Thymus (tissue), 11 donors: Measurements from ENCODE around the gene ZSWIM5. TPM values are rescaled to one million over a fixed set of nuclear protein-coding genes. Genes with fewer than 3 reads are reported as not detected.
"Not testable (repeated sequence)": the region's sequence is repeated elsewhere in the genome, so short reads cannot be mapped to it uniquely, and the experiment has no call there.

ENCODE experiments used
- DNase-seq, 9 donors: peaks; one replicate each; pipeline ENCODE4 v3.0.0-alpha.2; 2013; ENCODE audit warnings: low spot score in 9 of 9, low read depth in 6 of 9, missing footprints in 1 of 9
- H3K27ac ChIP-seq, 2 donors: one replicate each; pipeline ENCODE4 v1.5.1; 2013; ENCODE audit warnings: control low read depth in 1 of 2, low read depth in 1 of 2, low read length in 1 of 2, mild to moderate bottlenecking in 1 of 2, moderate library complexity in 1 of 2
- H3K27me3 ChIP-seq, 2 donors: one replicate each; pipeline ENCODE4 v1.5.1; 2013; ENCODE audit warnings: low read length in 1 of 2; ENCODE audit not compliant: control insufficient read depth in 2 of 2, insufficient read depth in 1 of 2
- H3K36me3 ChIP-seq, 2 donors: one replicate each; pipeline ENCODE4 v1.5.1; 2013; ENCODE audit warnings: low read length in 1 of 2, mild to moderate bottlenecking in 1 of 2, moderate library complexity in 1 of 2; ENCODE audit not compliant: control insufficient read depth in 2 of 2, insufficient read depth in 2 of 2
- H3K4me1 ChIP-seq, 2 donors: one replicate each; pipeline ENCODE4 v1.5.1; 2013; ENCODE audit warnings: low read length in 2 of 2; ENCODE audit not compliant: control insufficient read depth in 2 of 2, insufficient read depth in 2 of 2
- H3K4me3 ChIP-seq, 2 donors: one replicate each; pipeline ENCODE4 v1.5.1; 2013; ENCODE audit warnings: low read length in 2 of 2, control low read depth in 1 of 2, mild to moderate bottlenecking in 1 of 2
- H3K9me3 ChIP-seq, 2 donors: one replicate each; pipeline ENCODE4 v1.5.1; 2013; ENCODE audit warnings: low read length in 1 of 2, mild to moderate bottlenecking in 1 of 2; ENCODE audit not compliant: control insufficient read depth in 2 of 2, insufficient read depth in 1 of 2
- WGBS: extraction: QIAGEN DNeasy Blood & Tissue Kit; methylation state at CpG from one replicate; pipeline ENCODE4 v1.1.7; 2013; 5-methylcytosine and 5-hydroxymethylcytosine counted together
- polyA plus RNA-seq: library from polyadenylated mRNA; stranded (reverse); fragments of 200-250 nt; gene quantifications from one replicate; pipeline ENCODE4 v1.2.3, GENCODE V29; 2013
- total RNA-seq: library from RNA; stranded (reverse); fragments of 120-200 nt; gene quantifications from one replicate; pipeline ENCODE4 v1.2.4, GENCODE V29; 2013
- donor health status: healthy.

Gene ZSWIM5
- total and polyA plus RNA-seq, 2 donors = 0.24 to 0.39 TPM

DNA sequence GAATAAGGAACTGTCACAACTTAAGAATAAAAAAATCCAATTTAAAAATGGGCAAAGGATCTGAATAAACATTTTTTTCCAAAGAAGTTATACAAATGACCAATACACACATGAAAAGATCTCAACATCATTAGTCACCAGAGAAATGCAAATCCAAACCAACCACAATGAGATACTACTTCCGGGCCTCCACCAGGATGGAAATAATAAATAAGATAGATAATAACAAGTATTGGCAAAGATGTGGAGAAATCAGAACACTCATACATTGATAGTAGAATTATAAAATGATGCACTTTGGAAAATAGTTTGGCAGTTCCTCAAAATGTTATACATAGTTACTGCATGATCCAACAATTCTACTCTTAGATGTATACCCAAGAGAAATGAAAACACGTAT is 18.7 kb downstream of the ZSWIM5 start:
- Histone ChIP-seq H3K27me3 (no peaks in the 10 kb centered on the region), H3K4me3 (no peak overlapping the region), H3K4me1 (no peaks in the 10 kb centered on the region), H3K36me3 (no peaks in the 10 kb centered on the region), H3K9me3 (no peaks in the 10 kb centered on the region), H3K27ac (no peak overlapping the region)
- WGBS = 97% methylated on average over 2 of the region's 2 CpGs
- DNase-seq = no peak

DNA sequence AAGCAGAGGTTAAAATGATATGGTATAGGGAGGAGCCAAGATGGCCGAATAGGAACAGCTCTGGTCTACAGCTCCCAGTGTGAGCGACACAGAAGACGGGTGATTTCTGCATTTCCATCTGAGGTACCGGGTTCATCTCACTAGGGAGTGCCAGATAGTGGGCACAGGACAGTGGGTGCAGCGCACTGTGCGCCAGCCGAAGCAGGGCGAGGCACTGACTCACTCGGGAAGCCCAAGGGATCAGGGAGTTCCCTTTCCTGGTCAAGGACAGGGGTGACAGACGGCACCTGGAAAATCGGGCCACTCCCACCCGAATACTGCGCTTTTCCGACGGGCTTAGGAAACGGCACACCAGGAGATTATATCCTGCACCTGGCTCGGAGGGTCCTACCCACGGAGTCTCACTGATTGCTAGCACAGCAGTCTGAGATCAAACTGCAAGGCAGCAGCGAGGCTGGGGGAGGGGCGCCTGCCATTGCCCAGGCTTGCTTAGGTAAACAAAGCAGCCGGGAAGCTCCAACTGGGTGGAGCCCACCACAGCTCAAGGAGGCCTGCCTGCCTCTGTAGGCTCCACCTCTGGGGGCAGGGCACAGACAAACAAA is 26.4 kb downstream of the ZSWIM5 start:
- WGBS = 96% methylated on average over 19 of the region's 21 CpGs
- H3K9me3 ChIP-seq, DNase-seq, H3K36me3 ChIP-seq, H3K4me3 ChIP-seq, H3K27me3 ChIP-seq, H3K27ac ChIP-seq, H3K4me1 ChIP-seq: not testable (repeated sequence)

DNA sequence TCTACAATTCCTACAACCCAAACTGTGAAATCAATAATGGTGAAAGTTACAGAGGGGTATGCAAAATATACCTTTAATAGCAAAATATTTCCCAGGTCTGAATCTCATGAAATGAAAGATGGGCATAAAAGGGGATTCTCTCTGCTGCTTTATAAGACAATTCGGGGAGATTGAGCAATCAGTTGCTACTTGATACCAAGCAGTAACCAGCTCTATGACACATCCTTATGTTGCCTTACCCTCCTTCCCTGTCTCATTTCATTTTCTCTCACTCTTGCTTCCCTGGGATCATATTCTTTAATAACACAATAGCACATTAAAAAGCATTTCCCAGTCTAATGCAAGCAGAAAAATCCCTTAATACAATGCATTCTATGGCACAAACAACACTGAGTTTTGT is 29.0 kb downstream of the ZSWIM5 start:
- no peak overlapping the region for H3K27ac ChIP-seq
- no peaks in the 10 kb centered on the region for H3K27me3 ChIP-seq
- no peak overlapping the region for H3K4me3 ChIP-seq
- 93% methylated on average over 1 of the region's 1 CpG for WGBS
- no peaks in the 10 kb centered on the region for H3K4me1 ChIP-seq
- no peaks in the 10 kb centered on the region for H3K9me3 ChIP-seq
- H3K36me3 ChIP-seq = no peaks in the 10 kb centered on the region
- DNase-seq = no peak

DNA sequence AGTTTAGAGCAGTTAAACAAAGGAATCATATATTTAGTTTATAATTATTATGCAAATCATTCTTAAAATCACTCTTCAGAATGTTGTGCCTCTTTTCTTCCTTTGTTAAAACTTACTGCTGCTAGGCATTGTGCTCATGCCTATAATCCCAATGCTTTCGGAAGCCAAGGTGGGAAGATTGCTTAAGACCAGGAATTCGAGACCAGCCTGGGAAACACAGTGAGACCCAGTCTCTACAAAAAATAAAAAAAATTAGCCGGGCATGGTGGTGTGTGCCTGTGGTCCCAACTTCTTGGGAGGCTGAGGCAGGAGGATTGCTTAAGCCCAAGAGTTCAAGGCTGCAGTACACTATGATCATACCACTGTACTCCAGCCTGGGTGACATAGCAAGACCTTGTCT is 33.6 kb downstream of the ZSWIM5 start:
- WGBS = 96% methylated on average over 3 of the region's 3 CpGs
- no peaks in the 10 kb centered on the region for H3K9me3 ChIP-seq
- no peaks in the 10 kb centered on the region for H3K36me3 ChIP-seq
- H3K27me3 ChIP-seq = no peaks in the 10 kb centered on the region
- H3K4me3 ChIP-seq = no peak overlapping the region
- H3K27ac ChIP-seq = no peak overlapping the region
- H3K4me1 ChIP-seq = no peaks in the 10 kb centered on the region
- DNase-seq = no peak

DNA sequence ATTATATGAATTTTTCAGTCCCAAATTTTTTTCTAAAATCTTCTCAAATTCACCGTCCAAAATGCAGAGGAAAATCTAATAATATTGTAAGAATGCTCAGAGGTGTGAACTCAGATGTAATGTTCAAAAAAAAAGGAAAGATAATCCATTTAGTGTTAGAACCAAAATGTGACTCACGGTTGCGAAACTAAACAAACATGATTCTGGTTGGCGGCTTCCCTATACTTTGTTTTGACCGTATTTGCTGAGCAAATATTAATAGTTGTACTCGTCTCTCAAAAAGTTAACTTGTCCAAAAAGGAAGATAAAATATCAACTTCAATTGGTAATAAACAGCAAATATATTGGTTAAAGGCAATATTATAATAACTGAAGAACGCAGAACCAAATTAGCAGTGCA is 34.4 kb downstream of the ZSWIM5 start:
- 93% methylated on average over 7 of the region's 7 CpGs for WGBS
- no peaks in the 10 kb centered on the region for H3K4me1 ChIP-seq
- no peaks in the 10 kb centered on the region for H3K36me3 ChIP-seq
- H3K4me3 ChIP-seq = no peak overlapping the region
- H3K27ac ChIP-seq = no peak overlapping the region
- no peaks in the 10 kb centered on the region for H3K27me3 ChIP-seq
- H3K9me3 ChIP-seq = no peaks in the 10 kb centered on the region
- DNase-seq = no peak

DNA sequence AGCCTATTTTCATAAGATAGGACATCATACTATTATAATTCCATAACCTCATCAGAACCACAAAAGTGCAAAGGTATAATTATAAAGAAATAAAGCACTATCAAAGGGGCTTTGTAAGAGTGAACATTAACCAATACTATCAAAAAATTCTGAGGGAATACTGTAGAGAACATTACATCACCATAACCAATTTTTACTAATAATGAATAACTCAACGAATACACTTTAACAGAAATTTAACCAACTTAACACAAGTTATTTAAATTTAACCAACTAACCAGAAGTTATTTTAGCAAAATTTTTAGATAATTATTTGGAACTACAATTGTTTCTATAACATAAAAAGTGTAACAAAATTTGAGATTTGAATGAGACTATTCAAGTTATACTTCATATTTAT is 34.8 kb downstream of the ZSWIM5 start:
- H3K9me3 ChIP-seq = no peaks in the 10 kb centered on the region
- WGBS = 98% methylated on average over 1 of the region's 1 CpG

DNA sequence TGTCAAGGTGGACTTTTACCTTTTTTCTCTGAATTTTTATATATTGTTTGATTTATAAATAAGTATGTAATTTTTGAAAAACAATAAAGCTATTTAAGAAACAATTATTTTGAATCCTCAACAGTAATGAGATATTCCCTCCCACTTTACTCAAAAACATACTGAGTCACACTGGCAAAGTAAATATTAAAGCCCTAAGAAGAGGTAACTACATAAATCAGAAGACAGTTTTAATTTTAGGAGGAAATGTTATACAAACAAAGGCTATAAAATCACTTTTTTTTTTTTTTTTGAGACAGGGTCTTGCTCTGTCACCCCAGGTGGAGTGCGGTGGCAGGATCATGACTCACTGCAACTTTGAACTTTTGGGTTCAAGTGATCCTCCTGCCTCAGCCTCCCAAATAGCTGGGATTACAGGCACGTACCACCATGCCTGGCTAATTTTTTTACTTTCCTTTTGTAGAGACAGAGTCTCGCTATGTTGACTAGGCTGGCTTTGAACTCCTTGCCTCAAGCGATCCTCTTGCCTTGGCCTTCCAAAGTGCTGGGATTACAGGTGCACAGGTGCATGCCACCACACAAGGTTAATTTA is 36.2 kb downstream of the ZSWIM5 start:
- WGBS = 96% methylated on average over 4 of the region's 4 CpGs
- Histone ChIP-seq H3K36me3 (no peaks in the 10 kb centered on the region), H3K4me3 (no peak overlapping the region), H3K9me3 (no peaks in the 10 kb centered on the region), H3K27ac (no peak overlapping the region), H3K4me1 (no peaks in the 10 kb centered on the region), H3K27me3 (no peaks in the 10 kb centered on the region)
- no peak for DNase-seq

More for the DNA sequence above, 34.8 kb downstream of the ZSWIM5 start:
- H3K4me1 ChIP-seq = no peaks in the 10 kb centered on the region
- DNase-seq = no peak
- no peak overlapping the region for H3K4me3 ChIP-seq
- H3K36me3 ChIP-seq = no peaks in the 10 kb centered on the region
- H3K27ac ChIP-seq = no peak overlapping the region
- no peaks in the 10 kb centered on the region for H3K27me3 ChIP-seq

DNA sequence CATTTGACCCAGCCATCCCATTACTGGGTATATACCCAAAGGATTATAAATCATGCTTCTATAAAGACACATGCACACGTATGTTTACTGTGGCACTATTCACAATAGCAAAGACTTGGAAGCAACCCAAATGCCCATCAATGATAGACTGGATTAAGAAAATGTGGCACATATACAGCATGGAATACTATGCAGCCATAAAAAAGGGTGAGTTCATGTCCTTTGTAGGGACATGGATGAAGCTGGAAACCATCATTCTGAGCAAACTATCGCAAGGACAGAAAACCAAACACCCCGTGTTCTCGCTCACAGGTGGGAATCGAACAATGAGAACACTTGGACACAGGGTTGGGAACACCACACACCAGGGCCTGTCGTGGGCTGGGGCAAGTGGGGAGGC is 38.5 kb downstream of the ZSWIM5 start:
- not testable (repeated sequence) for H3K36me3 ChIP-seq, H3K27ac ChIP-seq, DNase-seq, H3K4me1 ChIP-seq, H3K9me3 ChIP-seq, H3K4me3 ChIP-seq, H3K27me3 ChIP-seq
- WGBS = 95% methylated on average over 6 of the region's 6 CpGs

DNA sequence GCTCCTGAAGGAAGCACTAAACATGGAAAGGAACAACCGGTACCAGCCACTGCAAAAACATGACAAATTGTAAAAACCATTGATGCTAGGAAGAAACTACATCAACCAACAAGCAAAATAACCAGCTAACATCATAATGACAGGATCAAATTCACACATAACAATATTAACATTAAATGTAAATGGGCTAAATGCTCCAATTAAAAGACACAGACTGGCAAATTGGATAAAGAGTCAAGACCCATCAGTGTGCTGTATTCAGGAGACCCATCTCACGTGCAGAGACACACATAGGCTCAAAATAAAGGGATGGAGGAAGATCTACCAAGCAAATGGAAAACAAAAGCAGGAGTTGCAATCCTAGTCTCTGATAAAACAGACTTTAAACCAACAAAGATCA is 42.1 kb downstream of the ZSWIM5 start:
- H3K27ac ChIP-seq, H3K4me1 ChIP-seq, DNase-seq, H3K4me3 ChIP-seq, H3K36me3 ChIP-seq, H3K9me3 ChIP-seq, H3K27me3 ChIP-seq: not testable (repeated sequence)
- 100% methylated on average over 2 of the region's 2 CpGs for whole genome bisulfite sequencing
